Measurements from ENCODE around the gene BLOC1S2.
"Not testable (repeated sequence)": the region's sequence is repeated elsewhere in the genome, so short reads cannot be mapped to it uniquely, and the experiment has no call there.

- not testable (repeated sequence) for TF ChIP-seq EZH2, CTCF (IDR thresholded peaks at IDR 0.05)
These were observed 14.6 kb upstream of the BLOC1S2 start for GRCh38 chr10:100301123-100301522.
